ENCODE measurements around the gene EFCAB7. TPM values are rescaled to one million over a fixed set of nuclear protein-coding genes. Genes with fewer than 3 reads are reported as not detected.

EFCAB7 gene
- total RNA-seq, 1 donor: 6.5 TPM

- H3K4me3 ChIP-seq (ENCODE audit: low read depth, low read length): no peak overlapping the region
- DNase-seq (ENCODE audit: low read depth): no peak
- no peak for TF ChIP-seq CTCF (IDR thresholded peaks at IDR 0.05; ENCODE audit: insufficient read depth, low read depth, low read length)
Observed at GRCh38 chr1:63621075-63621474, 97.8 kb downstream of the EFCAB7 start.

- no peak for TF ChIP-seq CTCF (IDR thresholded peaks at IDR 0.05; ENCODE audit: insufficient read depth, low read depth, low read length)
- no peak overlapping the region for H3K4me3 ChIP-seq (ENCODE audit: low read depth, low read length)
- DNase-seq (ENCODE audit: low read depth): peak; percentile 39
Observed at GRCh38 chr1:63621698-63622097, 98.4 kb downstream of the EFCAB7 start.

Small RNA genes lying within 50 kb of the gene (small RNA-seq; reads per million reads assigned to genes)
- gene RF02105: not detected
- not detected for gene RF02106
- gene RF02107: not detected
- gene RF02108: not detected
- gene RF02109: not detected
- not detected for gene RF02110
- not detected for gene RN7SL488P
- not detected for gene RNU7-123P

Other genes with a start within 250 kb of the EFCAB7 start
- gene FOXD3, start 201.0 kb upstream of the EFCAB7 start, total RNA-seq: not detected in 2 replicates
- 8.7 and 13.0 TPM in 2 replicates for gene ALG6, start 155.9 kb upstream of the EFCAB7 start, total RNA-seq
- 18.1 and 19.3 TPM in 2 replicates for gene ITGB3BP, start 300 bp upstream of the EFCAB7 start, total RNA-seq
- 48.6 and 62.2 TPM in 2 replicates for gene PGM1, start 69.9 kb downstream of the EFCAB7 start, total RNA-seq